ENCODE measurements around the gene UHRF1. TPM values are rescaled to one million over a fixed set of nuclear protein-coding genes. Genes with fewer than 3 reads are reported as not detected.

The UHRF1 gene
- total and polyA plus RNA-seq, 2 of the 4 experiments (the other 2 are of a cell fraction) = 47.4 to 57.4 TPM

- dilution Hi-C loops (cut with HindIII; ENCODE audit: low sequenced_read_pairs, unreplicated experiment) = no loop called here
These were observed 68.2 kb downstream of the UHRF1 start for GRCh38 chr19:4977299-4978174.

More at GRCh38 chr19:4977299-4978174, 68.2 kb downstream of the UHRF1 start:
- Histone ChIP-seq H3K27ac (ENCODE audit: insufficient read depth, low read length) (peak overlapping the region; percentile 81), H3K14ac (replicated peaks; ENCODE audit: low read depth, low read length) (peak overlapping the region; percentile 80), H4K8ac (ENCODE audit: low read depth in 2 of 2, low read length in 2 of 2) (peak overlapping the region in 1 of 2 experiments; percentile 32; a peak in 2 of 4 replicates), H2BK120ac (ENCODE audit: low read depth, low read length) (peak overlapping the region; percentile 87), H3K4me3 (ENCODE audit: insufficient read depth, low read depth, low read length) (no peak overlapping the region), H3K23ac (ENCODE audit: low read depth, low read length) (peak overlapping the region; percentile 78), H2AFZ (replicated peaks; ENCODE audit: low read length, poor library complexity) (peak overlapping the region; percentile 36), H4K20me1 (ENCODE audit: insufficient read depth, low read length) (peaks cover 80% of the 10 kb centered on the region), H2BK5ac (ENCODE audit: low read depth, low read length, poor library complexity, severe bottlenecking) (peak overlapping the region; percentile 43), H4K91ac (ENCODE audit: insufficient read depth, low read depth, low read length) (peak overlapping the region; percentile 72), H3K4ac (ENCODE audit: low read depth, low read length) (peak overlapping the region; percentile 89), H3K36me3 (ENCODE audit: control insufficient read depth, insufficient read depth, low read length) (no peaks in the 10 kb centered on the region), H3K9me3 (ENCODE audit: control insufficient read depth, insufficient read depth, low read length) (no peaks in the 10 kb centered on the region), H3K9ac (ENCODE audit: low read depth, low read length) (peak overlapping the region; percentile 45), H3K9me1 (ENCODE audit: insufficient read depth, low read length) (peaks cover 23% of the 10 kb centered on the region), H3K4me1 (ENCODE audit: control insufficient read depth, insufficient read depth, low read length) (peaks cover 32% of the 10 kb centered on the region), H3K4me2 (ENCODE audit: low read depth, low read length) (peak overlapping the region; percentile 62), H2BK20ac (ENCODE audit: low read depth, low read length) (peak overlapping the region; percentile 53), H3K18ac (ENCODE audit: low read depth, low read length) (peak overlapping the region; percentile 70; the same call in 1 of the 2 replicates), H2AK9ac (replicated peaks; ENCODE audit: low read depth, low read length, poor library complexity) (peak overlapping the region; percentile 78), H3K56ac (ENCODE audit: extremely low read depth, insufficient read depth, low read length) (no peak overlapping the region), H2BK15ac (ENCODE audit: low read depth, low read length) (peak overlapping the region; percentile 10; the same call in 1 of the 3 replicates), H3K79me1 (ENCODE audit: low read depth in 1 of 2, low read length in 2 of 2) (peaks cover 10 to 76% of the 10 kb centered on the region in 2 experiments), H4K5ac (ENCODE audit: low read depth, low read length) (peak overlapping the region; percentile 25), H2AK5ac (ENCODE audit: low read depth, low read length) (peak overlapping the region; percentile 93), H3K27me3 (ENCODE audit: control insufficient read depth, insufficient read depth, low read length) (no peaks in the 10 kb centered on the region)
- DNase-seq (peak; percentile 95), ATAC-seq (ENCODE audit: low read depth) (peak; percentile 85)
- in situ Hi-C loops (cut with MboI; ENCODE audit: low sequenced_read_pairs) (no loop called here), intact Hi-C loops (cut with micrococcal nuclease) (no loop called here)
- no TSS peak for BruUV-seq (replicated peaks)
- WGBS, 2 experiments (ENCODE audit: extremely low coverage in 2 of 2, insufficient read length in 1 of 2) = 29% methylated on average over 10 of the region's 36 CpGs; no CpG with 5 or more reads in 1 of the 2 experiments
- POLR2A ChIA-PET (ENCODE audit: unreplicated experiment) = no interaction called here
- CTCF ChIA-PET = interaction anchor here (0.5 kb wide), 1 partner anchor 216 kb away, joined by 3 read pairs; no protein-coding TSS in a partner anchor
- TF ChIP-seq POLR2A (IDR thresholded peaks at IDR 0.05; ENCODE audit: low read depth, low read length) (peak; percentile 42; the same call in 1 of the 2 replicates), FOS (IDR thresholded peaks at IDR 0.05; ENCODE audit: low read depth, low read length) (peak; percentile 59), MAFK (IDR thresholded peaks at IDR 0.05; ENCODE audit: low read depth, low read length) (no peak), RCOR1 (IDR thresholded peaks at IDR 0.05; ENCODE audit: insufficient replicate concordance, low read length) (no peak), MXI1 (IDR thresholded peaks at IDR 0.05; ENCODE audit: borderline replicate concordance, low read depth, low read length) (peak; percentile 97), MAZ (IDR thresholded peaks at IDR 0.05; ENCODE audit: borderline replicate concordance, low read depth, low read length) (peak; percentile 48; the same call in 1 of the 2 replicates), BHLHE40 (IDR thresholded peaks at IDR 0.05; ENCODE audit: low read depth, low read length) (peak; percentile 49; the same call in 1 of the 2 replicates)
